GOT3 (cell line): Measurements from ENCODE around the gene SAMD13.
"Not testable (repeated sequence)": the region's sequence is repeated elsewhere in the genome, so short reads cannot be mapped to it uniquely, and the experiment has no call there.

Experiments used
- DNase-seq: peaks from one replicate; lab custom pipeline; 2025; ENCODE audit warnings: mixed read lengths; lab: John Stamatoyannopoulos, UW

SAMD13 gene

GRCh38 chr1:84286071-84286470 lies 15.4 kb upstream of the SAMD13 start:
- no peak for DNase-seq

GRCh38 chr1:84287389-84287788 lies 14.1 kb upstream of the SAMD13 start:
- not testable (repeated sequence) for DNase-seq

GRCh38 chr1:84289169-84289785 lies 12.2 kb upstream of the SAMD13 start:
- DNase-seq: no peak

- DNase-seq: no peak
Measured at GRCh38 chr1:84291882-84292655, 9.4 kb upstream of the SAMD13 start.

- no peak for DNase-seq
Measured at GRCh38 chr1:84293766-84294165, 7.7 kb upstream of the SAMD13 start.

GRCh38 chr1:84294751-84295150 lies 6.8 kb upstream of the SAMD13 start:
- no peak for DNase-seq

GRCh38 chr1:84297546-84298244 lies 3.8 kb upstream of the SAMD13 start:
- DNase-seq: no peak

- no peak for DNase-seq
Measured at GRCh38 chr1:84298328-84298683, 3.2 kb upstream of the SAMD13 start.

GRCh38 chr1:84298684-84299535 lies 2.6 kb upstream of the SAMD13 start:
- no peak for DNase-seq

- no peak for DNase-seq
Measured at GRCh38 chr1:84299536-84300170, 1.9 kb upstream of the SAMD13 start.

GRCh38 chr1:84300501-84300900 lies 1.0 kb upstream of the SAMD13 start:
- no peak for DNase-seq

- DNase-seq: no peak
Measured at GRCh38 chr1:84301785-84302385, 377 bp downstream of the SAMD13 start.

GRCh38 chr1:84303314-84303830 lies 1.9 kb downstream of the SAMD13 start:
- DNase-seq: no peak

GRCh38 chr1:84307398-84307797 lies 5.9 kb downstream of the SAMD13 start:
- no peak for DNase-seq

- no peak for DNase-seq
Measured at GRCh38 chr1:84311296-84311695, 9.8 kb downstream of the SAMD13 start.

- no peak for DNase-seq
Measured at GRCh38 chr1:84319662-84320061, 18.2 kb downstream of the SAMD13 start.

- DNase-seq: no peak
Measured at GRCh38 chr1:84327830-84328229, 26.3 kb downstream of the SAMD13 start.

- DNase-seq: no peak
Measured at GRCh38 chr1:84330125-84330984, 28.8 kb downstream of the SAMD13 start.

- no peak for DNase-seq
Measured at GRCh38 chr1:84339503-84339902, 38.0 kb downstream of the SAMD13 start.

GRCh38 chr1:84344286-84344685 lies 42.8 kb downstream of the SAMD13 start:
- DNase-seq: no peak
